ENCODE measurements around the gene TBX20.

GRCh38 chr7:35261041-35261440 is 7.1 kb upstream of the TBX20 start:
- TF ChIP-seq, protein P1, sequence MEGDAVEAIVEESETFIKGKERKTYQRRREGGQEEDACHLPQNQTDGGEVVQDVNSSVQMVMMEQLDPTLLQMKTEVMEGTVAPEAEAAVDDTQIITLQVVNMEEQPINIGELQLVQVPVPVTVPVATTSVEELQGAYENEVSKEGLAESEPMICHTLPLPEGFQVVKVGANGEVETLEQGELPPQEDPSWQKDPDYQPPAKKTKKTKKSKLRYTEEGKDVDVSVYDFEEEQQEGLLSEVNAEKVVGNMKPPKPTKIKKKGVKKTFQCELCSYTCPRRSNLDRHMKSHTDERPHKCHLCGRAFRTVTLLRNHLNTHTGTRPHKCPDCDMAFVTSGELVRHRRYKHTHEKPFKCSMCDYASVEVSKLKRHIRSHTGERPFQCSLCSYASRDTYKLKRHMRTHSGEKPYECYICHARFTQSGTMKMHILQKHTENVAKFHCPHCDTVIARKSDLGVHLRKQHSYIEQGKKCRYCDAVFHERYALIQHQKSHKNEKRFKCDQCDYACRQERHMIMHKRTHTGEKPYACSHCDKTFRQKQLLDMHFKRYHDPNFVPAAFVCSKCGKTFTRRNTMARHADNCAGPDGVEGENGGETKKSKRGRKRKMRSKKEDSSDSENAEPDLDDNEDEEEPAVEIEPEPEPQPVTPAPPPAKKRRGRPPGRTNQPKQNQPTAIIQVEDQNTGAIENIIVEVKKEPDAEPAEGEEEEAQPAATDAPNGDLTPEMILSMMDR (IDR thresholded peaks at IDR 0.05) = no peak
- TF ChIP-seq POLR2A (IDR thresholded peaks at IDR 0.05) (no peak), POLR2AphosphoS5 (IDR thresholded peaks at IDR 0.05) (no peak), EP300 (IDR thresholded peaks at IDR 0.05) (no peak)
